Dendritic cell treated with granulocyte-macrophage colony-stimulating factor and Interleukin-4, amounts not matched to agents 40 ng/mL and 50 ng/mL, for 4 days (primary cell): ENCODE measurements around the gene PNO1.
"Not testable (repeated sequence)": the region's sequence is repeated elsewhere in the genome, so short reads cannot be mapped to it uniquely, and the experiment has no call there.

ENCODE experiments used
- H3K27ac Mint-ChIP-seq: one replicate; pipeline ENCODE4 v1.8.0; 2022; ENCODE audit warnings: mild to moderate bottlenecking, mixed read lengths
- H3K27me3 Mint-ChIP-seq: one replicate; pipeline ENCODE4 v1.8.0; 2022; ENCODE audit warnings: mild to moderate bottlenecking, mixed read lengths
- H3K36me3 Mint-ChIP-seq: one replicate; pipeline ENCODE4 v1.8.0; 2022; ENCODE audit warnings: low read depth, mixed read lengths
- H3K4me1 Mint-ChIP-seq: one replicate; pipeline ENCODE4 v1.8.0; 2022; ENCODE audit warnings: low read depth, mixed read lengths
- H3K4me3 Mint-ChIP-seq: one replicate; pipeline ENCODE4 v1.8.0; 2022; ENCODE audit warnings: mild to moderate bottlenecking, moderate library complexity, mixed read lengths
- H3K9me3 Mint-ChIP-seq: one replicate; pipeline ENCODE4 v1.8.0; 2022; ENCODE audit warnings: mixed read lengths
- intact Hi-C: fragments of 100-400 bp; cut with micrococcal nuclease; formaldehyde crosslinking; loops from one replicate; pipeline ENCODE4 v1.15.0; 2022

PNO1 gene

DNA sequence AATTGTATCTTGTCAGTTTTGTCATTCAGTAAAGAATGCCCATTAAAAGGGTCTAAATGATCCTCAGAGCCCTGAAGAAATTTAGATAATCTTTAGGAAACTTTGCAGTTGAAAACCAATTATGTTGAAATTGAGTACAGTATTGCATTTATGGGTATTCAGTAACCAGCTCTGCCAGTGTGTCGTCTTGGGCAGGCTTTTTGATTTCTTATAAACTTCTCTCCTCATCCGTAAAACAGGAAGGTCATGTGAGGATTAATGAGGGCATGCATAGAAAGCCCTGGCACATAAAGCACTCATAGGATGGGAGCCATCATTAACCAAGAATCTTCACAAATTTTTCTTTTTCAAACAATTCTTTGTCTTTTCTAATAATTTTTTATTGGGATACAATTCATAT lies 14.8 kb downstream of the PNO1 start:
- no peaks in the 10 kb centered on the region for H3K9me3 Mint-ChIP-seq
- no peaks in the 10 kb centered on the region for H3K27me3 Mint-ChIP-seq
- peaks cover 10% of the 10 kb centered on the region for H3K4me1 Mint-ChIP-seq
- H3K27ac Mint-ChIP-seq: no peak overlapping the region
- intact Hi-C loops: no loop called here
- peaks cover 32% of the 10 kb centered on the region for H3K36me3 Mint-ChIP-seq
- H3K4me3 Mint-ChIP-seq: no peak overlapping the region

DNA sequence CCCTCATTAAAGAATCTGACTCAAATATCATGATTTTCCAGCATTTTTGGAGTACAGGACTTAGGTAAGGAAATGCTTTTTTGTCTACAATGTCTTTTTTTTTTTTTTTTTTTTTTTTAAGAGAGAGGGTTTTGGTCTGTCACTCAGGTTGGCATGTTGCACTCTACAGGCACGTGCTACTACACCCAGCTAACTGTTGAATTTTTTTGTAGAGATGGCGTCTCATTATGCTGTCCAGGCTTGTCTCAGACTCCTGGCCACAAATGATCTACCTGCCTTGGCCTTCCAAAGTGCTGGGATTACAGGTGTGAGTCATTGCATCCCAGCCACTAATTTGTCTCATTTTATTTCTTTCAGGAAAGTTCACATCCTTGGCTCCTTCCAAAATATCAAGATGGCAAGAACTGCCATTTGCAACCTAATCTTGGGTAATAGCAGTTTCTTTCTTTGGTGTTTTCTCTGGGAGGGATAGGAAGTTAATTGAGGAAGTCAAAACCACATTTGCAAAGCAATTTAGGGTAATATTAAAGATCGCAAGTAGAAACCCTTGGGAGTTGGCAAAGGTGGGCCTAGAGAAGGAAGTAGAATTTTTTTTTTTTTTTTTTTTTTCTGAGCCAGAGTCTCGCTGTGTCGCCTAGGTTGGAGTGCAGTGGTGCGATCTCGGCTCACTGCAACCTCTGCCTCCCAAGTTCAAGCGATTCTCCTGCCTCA lies 15.5 kb downstream of the PNO1 start:
- peaks cover 32% of the 10 kb centered on the region for H3K36me3 Mint-ChIP-seq
- peak overlapping the region; percentile 36 for H3K27ac Mint-ChIP-seq
- peaks cover 10% of the 10 kb centered on the region for H3K4me1 Mint-ChIP-seq
- intact Hi-C loops: no loop called here
- H3K9me3 Mint-ChIP-seq: no peaks in the 10 kb centered on the region
- H3K27me3 Mint-ChIP-seq: no peaks in the 10 kb centered on the region
- H3K4me3 Mint-ChIP-seq: no peak overlapping the region

DNA sequence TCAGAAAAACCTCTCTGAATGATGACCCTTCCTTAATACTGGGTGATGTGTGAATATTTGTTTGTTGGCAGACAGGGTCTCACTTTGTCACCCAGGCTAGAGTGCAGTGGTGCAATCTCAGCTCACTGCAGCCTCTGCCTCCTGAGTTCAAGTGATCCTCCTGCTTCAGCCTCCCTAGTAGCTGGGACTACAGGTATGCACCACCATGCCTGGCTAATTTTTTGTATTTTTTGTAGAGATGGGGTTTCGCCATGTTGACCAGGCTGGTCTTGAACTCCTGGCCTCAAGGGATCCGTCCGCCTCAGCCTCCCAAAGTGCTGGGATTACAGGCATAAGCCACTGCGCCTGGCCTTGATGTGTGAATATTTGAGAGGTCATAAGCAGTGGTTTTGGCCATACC lies 17.5 kb downstream of the PNO1 start:
- peaks cover 10% of the 10 kb centered on the region for H3K4me1 Mint-ChIP-seq
- H3K4me3 Mint-ChIP-seq, H3K9me3 Mint-ChIP-seq, intact Hi-C loops, H3K27ac Mint-ChIP-seq, H3K27me3 Mint-ChIP-seq: not testable (repeated sequence)
- H3K36me3 Mint-ChIP-seq: peaks cover 34% of the 10 kb centered on the region

DNA sequence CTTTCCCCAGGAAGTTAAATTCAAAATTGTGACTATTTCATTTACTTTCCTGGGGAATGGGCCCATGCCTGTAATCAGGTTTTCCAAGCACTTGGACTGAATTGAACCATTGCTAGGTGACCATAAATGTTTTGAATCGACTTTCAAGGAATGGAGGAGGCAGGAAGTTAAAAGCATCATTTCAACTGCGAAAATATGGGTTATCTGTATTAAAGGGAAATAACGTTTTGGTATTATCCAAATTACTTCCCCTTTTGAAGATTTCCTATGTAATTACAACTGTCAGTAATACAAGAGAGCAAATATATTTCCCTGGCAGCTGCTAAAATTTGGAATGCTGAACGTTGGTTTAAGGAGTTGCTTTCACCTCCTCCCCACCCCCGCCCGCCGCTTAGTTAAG lies 19.0 kb downstream of the PNO1 start:
- no peaks in the 10 kb centered on the region for H3K27me3 Mint-ChIP-seq
- H3K4me3 Mint-ChIP-seq: no peak overlapping the region
- H3K9me3 Mint-ChIP-seq: no peaks in the 10 kb centered on the region
- H3K27ac Mint-ChIP-seq: no peak overlapping the region
- peaks cover 10% of the 10 kb centered on the region for H3K4me1 Mint-ChIP-seq
- intact Hi-C loops: no loop called here
- H3K36me3 Mint-ChIP-seq: peaks cover 48% of the 10 kb centered on the region

DNA sequence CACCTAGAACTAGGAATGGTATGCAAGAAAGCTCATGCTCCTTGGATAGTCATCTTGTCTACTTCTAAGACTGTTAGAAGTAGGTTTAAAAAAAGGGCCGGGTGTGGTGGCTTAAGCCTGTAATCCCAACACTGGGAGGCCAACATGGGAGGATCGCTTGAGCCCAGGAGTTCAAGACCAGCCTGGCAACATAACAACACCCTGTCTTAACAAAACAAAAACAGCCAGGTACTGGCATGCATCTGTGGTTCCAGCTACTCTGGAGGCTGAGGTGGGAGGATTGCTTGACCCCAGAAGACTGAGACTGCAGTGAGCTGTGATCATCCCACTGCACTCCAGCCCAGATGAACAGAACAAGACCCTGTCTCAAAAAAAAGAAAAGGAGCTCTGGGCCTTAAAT lies 19.9 kb downstream of the PNO1 start:
- Mint-ChIP-seq H3K36me3 (peaks cover 56% of the 10 kb centered on the region), H3K9me3 (no peaks in the 10 kb centered on the region), H3K4me3 (no peak overlapping the region), H3K27me3 (no peaks in the 10 kb centered on the region), H3K27ac (no peak overlapping the region), H3K4me1 (peaks cover 10% of the 10 kb centered on the region)
- intact Hi-C loops: no loop called here

DNA sequence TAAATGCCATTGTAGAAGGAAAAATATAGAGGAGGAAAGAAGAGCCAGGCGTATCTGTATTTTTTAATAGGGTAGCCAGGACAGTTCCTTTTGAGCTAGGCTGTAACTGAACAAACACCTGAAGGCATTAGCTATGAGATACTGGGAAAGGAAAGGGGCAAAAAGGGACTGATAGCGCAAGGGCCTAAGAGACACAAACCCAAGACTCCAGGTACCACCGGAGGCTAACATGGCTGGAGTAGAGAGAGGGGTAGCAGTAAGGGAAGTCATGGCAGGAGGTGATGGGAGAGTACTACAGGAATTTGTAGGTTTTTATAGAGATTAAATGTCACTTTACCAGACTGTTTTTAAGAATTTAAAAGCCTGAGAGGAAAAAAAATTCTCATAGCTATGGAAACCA lies 20.7 kb downstream of the PNO1 start:
- intact Hi-C loops: no loop called here
- peaks cover 4% of the 10 kb centered on the region for H3K4me1 Mint-ChIP-seq
- H3K9me3 Mint-ChIP-seq: no peaks in the 10 kb centered on the region
- H3K27me3 Mint-ChIP-seq: no peaks in the 10 kb centered on the region
- H3K4me3 Mint-ChIP-seq: no peak overlapping the region
- peaks cover 60% of the 10 kb centered on the region for H3K36me3 Mint-ChIP-seq
- no peak overlapping the region for H3K27ac Mint-ChIP-seq

DNA sequence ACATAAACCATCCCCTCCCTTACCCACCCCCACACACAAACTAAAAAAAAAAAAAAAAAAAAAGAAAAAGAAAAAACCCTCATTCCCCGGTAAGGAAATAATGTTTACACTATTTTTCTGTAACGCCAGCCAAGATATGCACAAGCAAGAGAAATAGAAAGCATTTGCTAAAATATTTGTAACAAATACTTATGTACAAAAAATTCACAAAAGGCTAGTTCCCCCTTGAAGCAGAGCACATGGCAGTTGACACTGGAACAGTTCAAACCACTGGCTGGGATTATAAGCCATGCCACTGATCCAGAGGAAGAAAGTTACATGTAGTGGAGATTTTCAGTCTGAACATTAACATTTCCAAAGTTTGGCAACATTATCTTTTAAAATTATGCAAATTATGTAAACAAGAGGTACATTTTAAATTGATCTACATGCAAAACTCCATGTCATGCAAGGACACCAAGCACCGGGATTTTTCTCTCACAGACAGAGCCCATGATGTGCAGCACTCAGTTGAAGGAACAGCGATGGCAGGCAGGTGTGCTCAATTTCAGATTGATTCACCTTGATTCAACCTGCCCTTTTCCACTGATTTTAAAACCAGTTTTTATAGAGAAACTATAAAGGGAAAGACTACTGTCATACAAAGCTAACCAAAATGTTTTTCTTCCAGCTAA lies 21.4 kb downstream of the PNO1 start:
- no peaks in the 10 kb centered on the region for H3K9me3 Mint-ChIP-seq

DNA sequence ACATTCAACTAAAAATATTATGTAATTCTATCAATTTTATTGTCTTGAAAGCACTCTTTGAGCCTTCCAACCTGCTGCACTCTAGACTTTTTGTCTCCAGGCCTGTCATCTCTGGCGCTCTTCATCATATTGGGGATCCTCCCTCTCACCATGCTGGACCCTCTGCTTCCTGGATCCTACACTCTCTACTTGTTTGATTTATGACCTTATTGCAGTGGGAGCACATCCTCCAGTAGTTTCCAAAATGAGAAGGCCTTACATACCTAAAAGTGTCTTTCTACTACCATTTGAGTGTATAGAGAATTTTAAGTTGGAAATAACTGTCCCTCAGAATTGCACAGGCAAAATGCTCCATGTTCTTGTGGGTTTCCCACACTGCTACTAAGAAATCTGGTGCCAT lies 25.2 kb downstream of the PNO1 start:
- intact Hi-C loops: no loop called here

More for the DNA sequence above, 21.4 kb downstream of the PNO1 start:
- no peak overlapping the region for H3K27ac Mint-ChIP-seq
- no peaks in the 10 kb centered on the region for H3K4me1 Mint-ChIP-seq
- intact Hi-C loops: no loop called here
- H3K36me3 Mint-ChIP-seq: peaks cover 61% of the 10 kb centered on the region
- H3K4me3 Mint-ChIP-seq: no peak overlapping the region
- H3K27me3 Mint-ChIP-seq: no peaks in the 10 kb centered on the region

DNA sequence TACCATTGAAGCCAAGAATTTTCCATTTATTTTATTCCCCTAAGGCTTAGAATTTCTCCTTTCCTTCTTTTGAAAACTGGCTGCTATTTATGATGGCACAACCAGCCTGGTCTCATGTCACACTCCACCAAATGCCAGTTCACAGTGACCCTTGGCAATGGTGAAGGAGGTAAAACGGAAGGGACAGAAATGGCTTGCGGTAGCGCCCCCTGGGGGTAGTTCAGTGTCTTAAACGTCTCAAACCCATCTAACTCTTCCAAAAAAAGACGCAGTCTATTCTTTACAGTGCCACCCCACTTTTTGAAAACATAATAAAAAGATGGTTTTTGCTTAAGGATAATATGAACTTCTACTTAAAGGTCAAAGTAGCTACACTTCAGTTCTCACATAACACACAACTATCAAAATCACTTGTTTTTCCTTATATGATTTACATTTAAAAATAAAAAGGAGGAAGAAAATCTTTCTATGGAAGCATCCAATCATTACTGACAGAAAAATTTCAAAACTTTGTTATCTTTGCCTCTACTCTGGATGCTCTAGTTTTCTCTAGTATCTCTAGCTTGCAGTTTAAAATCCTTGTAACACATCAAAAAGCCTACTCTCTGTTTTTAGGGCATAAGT lies 28.0 kb downstream of the PNO1 start:
- intact Hi-C loops: loop anchor here (1.0 kb wide), 1 partner anchor 63 kb away; no protein-coding TSS in a partner anchor
- Mint-ChIP-seq H3K27ac (no peak overlapping the region), H3K4me3 (no peak overlapping the region), H3K36me3 (peaks cover 69% of the 10 kb centered on the region), H3K9me3 (no peaks in the 10 kb centered on the region), H3K27me3 (no peaks in the 10 kb centered on the region), H3K4me1 (peaks cover 4% of the 10 kb centered on the region)

More for the DNA sequence above, 25.2 kb downstream of the PNO1 start:
- H3K4me1 Mint-ChIP-seq: peaks cover 4% of the 10 kb centered on the region
- H3K27me3 Mint-ChIP-seq: no peaks in the 10 kb centered on the region
- H3K36me3 Mint-ChIP-seq: peaks cover 81% of the 10 kb centered on the region
- no peak overlapping the region for H3K4me3 Mint-ChIP-seq
- no peak overlapping the region for H3K27ac Mint-ChIP-seq
- no peaks in the 10 kb centered on the region for H3K9me3 Mint-ChIP-seq

DNA sequence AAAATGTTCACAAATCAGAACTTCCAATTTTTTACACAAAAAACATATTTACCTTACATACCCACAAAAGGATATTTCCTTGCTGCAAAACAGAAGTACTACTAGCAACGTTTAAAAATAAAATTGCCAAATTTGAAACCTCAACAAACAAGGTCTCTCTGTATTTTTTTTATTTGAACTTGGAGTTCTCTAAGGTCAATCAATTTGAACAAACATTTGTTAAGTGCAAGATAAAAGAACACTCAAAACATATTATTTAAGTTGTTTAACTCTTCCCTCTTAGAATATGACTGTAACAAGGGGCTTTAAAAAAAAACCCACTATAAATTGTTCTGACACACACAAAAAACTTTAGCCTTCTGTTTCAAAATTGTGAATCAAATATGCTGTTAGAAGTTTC lies 29.6 kb downstream of the PNO1 start:
- Mint-ChIP-seq H3K27ac (no peak overlapping the region), H3K4me3 (no peak overlapping the region), H3K36me3 (peaks cover 53% of the 10 kb centered on the region), H3K9me3 (no peaks in the 10 kb centered on the region), H3K27me3 (no peaks in the 10 kb centered on the region), H3K4me1 (peaks cover 8% of the 10 kb centered on the region)
- intact Hi-C loops: no loop called here

DNA sequence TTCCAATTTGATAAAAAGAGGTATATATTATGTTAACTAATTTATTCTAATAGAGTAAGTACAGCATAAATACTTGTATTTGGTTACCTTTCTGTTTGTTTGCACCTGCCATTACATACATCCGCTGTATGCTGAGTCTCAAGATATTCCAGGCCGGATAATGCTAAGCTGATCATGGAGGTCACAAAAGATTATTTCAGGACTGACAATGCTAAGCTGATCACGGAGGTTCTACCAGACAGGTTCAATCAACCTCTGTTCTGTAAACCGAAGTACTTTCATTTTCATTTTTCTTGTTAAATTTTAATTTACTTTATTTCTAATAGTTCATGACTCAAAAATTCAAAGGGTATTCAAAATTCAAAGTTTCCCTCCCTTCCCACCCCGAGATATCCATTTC lies 31.1 kb downstream of the PNO1 start:
- H3K27ac Mint-ChIP-seq: no peak overlapping the region
- H3K4me3 Mint-ChIP-seq: no peak overlapping the region
- H3K4me1 Mint-ChIP-seq: peaks cover 19% of the 10 kb centered on the region
- H3K9me3 Mint-ChIP-seq: no peaks in the 10 kb centered on the region
- no peaks in the 10 kb centered on the region for H3K27me3 Mint-ChIP-seq
- peaks cover 38% of the 10 kb centered on the region for H3K36me3 Mint-ChIP-seq
- intact Hi-C loops: no loop called here

DNA sequence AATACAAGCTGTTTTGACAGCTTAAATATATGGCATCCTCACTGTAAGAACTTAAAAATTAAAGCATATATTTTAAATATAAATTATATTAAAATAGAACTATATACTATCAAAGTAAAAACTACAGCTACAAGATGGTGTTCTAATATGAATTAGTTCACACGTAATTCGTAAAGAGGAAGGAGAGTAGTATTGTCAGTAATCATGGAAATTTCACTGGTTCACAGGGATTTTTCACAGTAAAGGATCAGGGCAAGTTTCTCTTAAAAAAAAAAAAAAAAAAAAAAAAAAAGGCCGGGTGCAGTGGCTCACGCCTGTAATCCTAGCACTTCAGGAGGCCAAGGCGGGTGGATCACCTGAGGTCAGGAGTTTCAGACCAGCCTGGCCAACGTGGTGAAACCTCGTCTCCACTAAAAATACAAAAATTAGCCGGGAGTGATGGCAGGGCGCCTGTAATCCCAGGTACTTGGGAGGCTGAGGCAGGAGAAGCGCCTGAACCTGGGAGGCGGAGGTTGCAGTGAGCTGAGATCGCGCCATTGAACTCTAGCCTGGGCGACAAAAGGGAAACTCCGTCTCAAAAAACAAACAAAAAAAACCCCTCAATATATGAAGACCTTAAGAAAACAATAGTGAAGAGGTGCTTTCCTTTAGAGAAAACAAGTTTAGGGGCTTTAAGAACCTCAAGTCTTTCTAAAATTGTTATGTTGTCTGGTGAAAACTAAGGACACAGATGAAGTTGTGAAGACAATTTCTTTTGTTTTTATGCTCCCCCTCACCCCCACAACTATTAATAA lies 32.5 kb downstream of the PNO1 start:
- H3K27me3 Mint-ChIP-seq: no peaks in the 10 kb centered on the region
- H3K27ac Mint-ChIP-seq: no peak overlapping the region
- peaks cover 24% of the 10 kb centered on the region for H3K4me1 Mint-ChIP-seq
- peaks cover 26% of the 10 kb centered on the region for H3K36me3 Mint-ChIP-seq
- H3K4me3 Mint-ChIP-seq: no peak overlapping the region
- H3K9me3 Mint-ChIP-seq: no peaks in the 10 kb centered on the region
- intact Hi-C loops: no loop called here

DNA sequence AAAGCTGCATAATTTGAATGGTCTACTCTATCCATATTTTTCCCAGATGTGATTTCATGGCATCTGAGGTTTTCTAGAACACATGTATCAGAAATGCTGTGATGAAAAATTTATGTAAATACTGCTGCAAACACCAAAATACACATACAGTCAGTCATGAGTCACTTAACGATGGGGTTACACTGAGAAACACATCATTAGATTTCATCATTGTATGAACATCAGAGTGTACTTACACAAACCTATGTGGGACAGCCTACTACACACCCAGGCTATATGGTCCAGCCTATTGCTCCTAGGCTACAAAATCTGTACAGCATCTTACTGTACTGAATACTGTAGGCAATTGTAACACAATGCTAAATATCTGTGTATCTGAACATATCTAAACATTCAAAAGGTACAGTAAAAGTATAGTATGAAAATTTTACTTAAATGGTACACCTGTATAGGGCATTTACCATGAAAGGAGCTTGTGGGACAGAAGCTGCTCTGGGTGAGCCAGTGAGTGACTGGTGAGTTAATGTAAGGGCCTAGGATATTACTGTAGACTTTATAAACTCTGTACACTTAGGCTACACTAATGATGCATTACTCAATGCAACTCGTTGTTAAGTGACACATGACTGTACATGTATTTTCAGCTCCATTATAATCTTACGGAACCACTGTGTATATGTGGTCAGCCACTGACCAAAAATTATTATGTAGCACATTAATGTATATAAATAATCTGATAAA lies 33.5 kb downstream of the PNO1 start:
- intact Hi-C loops: no loop called here
- Mint-ChIP-seq H3K27ac (no peak overlapping the region), H3K9me3 (no peaks in the 10 kb centered on the region), H3K4me3 (no peak overlapping the region), H3K4me1 (peaks cover 30% of the 10 kb centered on the region), H3K36me3 (peaks cover 16% of the 10 kb centered on the region), H3K27me3 (no peaks in the 10 kb centered on the region)
